Stomach (tissue), 4 donors: Measurements from ENCODE around the gene SRL.

Source experiments
- CTCF ChIP-seq, 7 experiments: fragments of 450-650 bp in 4 of 7; fragments of 200-600 bp in 3 of 7; sonication (generic) in 3 of 7; IDR thresholded peaks; one replicate each; pipeline ENCODE4 v1.5.1; 2016 to 2019; ENCODE audit warnings: antibody characterized with exemption in 7 of 7, control low read depth in 2 of 7, mild to moderate bottlenecking in 1 of 7
- POLR2AphosphoS5 ChIP-seq, 3 donors: sonication (generic); formaldehyde crosslinking; IDR thresholded peaks; one replicate each; pipeline ENCODE4 v1.6.1; 2016; ENCODE audit warnings: antibody characterized with exemption in 3 of 3

GRCh38 chr16:4290236-4290830 lies 48.5 kb upstream of the SRL start:
- TF ChIP-seq CTCF (IDR thresholded peaks at IDR 0.05) (no peak), POLR2AphosphoS5 (IDR thresholded peaks at IDR 0.05) (peak in 1 of 3 donors; percentile 46)
